Measurements from ENCODE around the gene GABRG3.

Gene GABRG3

DNA sequence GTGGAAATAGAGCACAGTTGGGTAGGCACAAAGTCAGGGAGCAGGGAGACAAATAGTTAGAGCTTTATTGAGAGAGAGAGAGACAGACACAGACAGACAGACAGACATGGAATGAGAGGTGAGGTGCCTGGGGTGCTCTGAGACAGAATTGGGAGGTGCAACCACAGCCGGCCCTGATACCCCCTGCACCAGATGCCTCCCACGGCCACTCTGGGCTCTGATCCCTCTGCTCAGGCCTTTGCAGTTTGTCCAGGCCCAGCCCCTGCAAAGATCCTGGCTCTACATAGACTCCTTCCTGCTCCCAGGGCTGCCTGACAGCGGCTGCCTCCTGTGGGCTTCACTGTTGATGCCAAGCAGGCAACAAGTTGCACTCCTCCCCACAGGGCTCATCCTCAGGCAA lies 283.8 kb downstream of the GABRG3 start:
- no peak for DNase-seq

GRCh38 chr15:27256446-27256845 lies 285.5 kb downstream of the GABRG3 start:
- DNase-seq, result no peak

DNA sequence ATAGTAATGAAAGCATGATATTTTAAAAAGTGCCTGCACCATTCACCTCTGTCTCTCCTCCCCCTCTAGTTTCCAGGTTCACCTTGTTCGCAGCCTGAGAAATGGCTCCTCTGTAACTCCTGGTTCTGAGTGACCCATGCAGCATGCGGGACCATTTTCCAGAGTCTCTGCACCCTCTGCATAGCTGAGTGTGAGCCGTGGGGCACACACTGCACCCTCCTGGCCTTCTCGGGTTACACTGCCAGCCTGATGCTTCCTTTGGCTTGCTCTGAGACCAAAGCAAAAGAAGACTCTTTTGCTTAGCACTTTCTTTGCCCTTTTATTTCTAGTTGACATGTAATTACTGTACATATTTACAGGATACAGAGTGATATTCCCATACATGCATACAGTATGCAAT lies 287.3 kb downstream of the GABRG3 start:
- DNase-seq, result no peak

GRCh38 chr15:27260523-27260922 lies 289.5 kb downstream of the GABRG3 start:
- no peak for DNase-seq

- DNase-seq, result no peak
These were observed 297.9 kb downstream of the GABRG3 start for GRCh38 chr15:27268923-27269322.

- no peak for DNase-seq
These were observed 300.3 kb downstream of the GABRG3 start for GRCh38 chr15:27271258-27271657.

DNA sequence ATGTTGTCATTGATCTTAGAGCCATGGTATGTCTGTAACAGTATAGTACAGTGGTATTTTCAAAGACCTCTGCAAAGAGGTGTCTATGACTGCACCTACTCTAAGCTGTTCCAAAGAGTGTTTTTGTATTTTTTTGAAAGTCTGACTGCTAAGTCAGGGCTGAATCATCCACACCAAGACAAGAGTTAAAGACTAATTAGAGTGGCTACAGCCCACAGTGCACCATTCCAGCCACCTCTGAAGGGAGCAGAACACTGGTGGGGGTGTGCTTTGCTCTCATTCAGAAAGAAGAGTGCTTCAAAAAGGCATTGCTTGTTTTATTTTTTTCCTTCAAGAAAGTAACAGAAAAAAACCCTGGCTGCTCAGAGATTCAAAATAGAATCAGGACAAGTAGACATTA lies 301.4 kb downstream of the GABRG3 start:
- DNase-seq, result no peak

GRCh38 chr15:27273506-27273905 lies 302.5 kb downstream of the GABRG3 start:
- DNase-seq, result no peak

- DNase-seq, result no peak
These were observed 307.8 kb downstream of the GABRG3 start for GRCh38 chr15:27278761-27279160.

DNA sequence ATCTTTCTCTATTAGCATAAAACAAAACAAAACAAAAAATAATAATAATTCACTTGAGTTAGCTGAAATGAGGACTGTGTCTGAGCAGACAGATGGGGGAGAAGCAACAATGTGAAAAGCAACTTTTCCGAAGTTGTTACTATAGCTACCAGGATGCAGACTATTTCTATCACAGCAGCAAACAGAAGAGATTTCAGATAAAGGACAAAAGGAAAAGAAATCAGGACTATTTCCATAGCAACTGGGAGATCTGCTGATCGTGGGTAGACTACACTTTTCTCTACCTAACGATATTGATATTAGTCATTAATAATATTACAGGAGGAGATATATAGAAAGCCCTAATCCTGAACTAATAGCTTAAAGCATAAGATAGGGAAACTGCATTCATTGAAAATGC lies 321.7 kb downstream of the GABRG3 start:
- DNase-seq, result no peak

GRCh38 chr15:27293607-27294006 lies 322.6 kb downstream of the GABRG3 start:
- no peak for DNase-seq

DNA sequence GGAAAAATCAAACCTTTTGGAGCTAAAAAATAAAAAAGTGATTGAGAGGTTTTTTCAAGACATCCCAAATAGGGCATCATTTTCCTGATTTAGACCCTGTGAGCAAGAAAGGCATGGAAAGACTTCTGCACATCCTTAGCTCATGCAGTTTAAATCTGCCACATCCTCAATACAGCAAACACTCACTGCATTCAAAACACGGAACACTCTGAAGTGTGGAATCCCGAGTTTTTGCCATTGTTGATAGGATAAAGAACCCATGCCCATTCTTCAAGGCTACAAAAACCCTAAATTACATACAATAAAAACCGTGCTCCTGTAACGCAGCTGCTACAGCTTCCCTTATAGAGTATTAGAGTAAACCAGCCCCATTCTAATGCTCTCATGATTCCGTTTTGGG lies 346.8 kb downstream of the GABRG3 start:
- DNase-seq, result no peak

DNA sequence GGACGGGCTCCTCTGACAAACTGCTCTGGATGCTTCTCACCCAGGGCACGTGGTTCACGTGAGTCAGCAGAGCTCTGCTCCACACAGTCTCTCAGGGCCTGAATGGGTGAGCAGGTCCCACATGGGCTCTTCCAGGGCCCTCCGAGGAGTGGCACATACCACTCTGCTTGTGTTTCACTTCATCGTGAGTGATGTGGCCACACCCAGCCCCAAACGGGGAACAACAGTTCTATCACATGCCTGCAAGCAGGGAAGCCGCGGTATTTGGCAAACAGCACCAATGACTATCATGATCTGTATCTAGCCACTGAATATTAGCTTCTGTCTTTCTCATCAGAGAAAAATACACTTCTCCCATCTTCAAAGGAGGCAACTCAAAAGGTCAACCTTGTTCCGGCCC lies 352.8 kb downstream of the GABRG3 start:
- no peak for DNase-seq

DNA sequence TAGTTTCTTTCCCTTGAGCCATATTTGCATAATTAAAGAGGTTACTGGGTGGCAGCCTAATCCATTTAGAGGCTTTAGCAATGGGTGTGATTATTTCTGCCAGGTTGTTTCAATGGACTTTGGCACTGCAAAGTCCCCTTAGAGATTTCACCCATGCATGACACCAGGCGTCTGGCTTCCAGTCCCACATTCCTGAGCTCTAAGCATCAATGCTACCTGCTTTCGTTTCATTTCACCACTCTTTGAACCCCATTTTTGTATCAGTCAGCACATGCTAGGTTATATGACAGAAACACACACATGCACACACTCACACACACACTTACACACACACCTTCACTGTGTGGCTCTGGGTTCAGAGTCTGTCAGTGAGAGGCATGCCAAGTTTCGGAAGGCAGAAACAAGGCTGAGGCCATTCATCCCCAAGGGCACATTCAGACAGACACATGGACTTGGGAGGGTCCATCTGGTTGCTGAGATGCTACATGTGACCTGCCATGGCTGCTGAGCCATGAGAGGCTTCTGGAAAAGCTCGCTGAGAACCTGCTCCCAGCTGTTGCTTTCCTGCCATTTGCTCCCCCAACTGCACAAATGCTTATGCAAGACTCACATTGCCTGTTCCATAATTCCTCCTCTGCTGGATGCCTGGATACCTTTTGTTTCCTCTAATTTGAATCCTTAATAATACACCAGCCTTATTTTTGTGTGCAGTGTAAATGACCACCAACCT lies 354.1 kb downstream of the GABRG3 start:
- DNase-seq, result no peak

DNA sequence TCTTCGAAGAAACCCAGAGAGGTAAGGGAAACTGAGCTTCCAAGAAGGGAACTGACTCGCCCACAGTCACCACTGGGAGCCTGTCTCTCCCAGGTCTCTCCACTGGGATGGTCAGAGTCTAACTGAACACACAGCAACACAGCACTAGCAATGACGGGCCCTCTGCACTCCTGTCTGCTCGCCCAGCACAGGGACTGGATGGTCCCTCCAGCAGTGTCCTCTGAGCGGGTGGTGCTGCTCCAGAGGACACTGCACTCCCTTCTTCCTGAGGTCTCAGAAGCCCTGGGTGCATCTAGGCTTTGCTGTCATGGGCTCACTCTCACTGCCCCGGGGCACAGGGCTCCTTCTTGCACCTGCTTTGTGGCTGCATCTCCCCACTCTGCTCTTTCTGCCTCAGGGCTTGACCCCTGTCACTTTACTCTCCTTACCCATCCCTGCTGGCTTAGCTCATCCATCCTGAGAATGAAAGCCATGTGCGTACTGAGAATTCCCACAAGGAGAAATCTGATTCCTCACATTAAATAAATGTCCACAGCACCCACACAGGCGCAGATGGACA lies 356.6 kb downstream of the GABRG3 start:
- no peak for DNase-seq

DNA sequence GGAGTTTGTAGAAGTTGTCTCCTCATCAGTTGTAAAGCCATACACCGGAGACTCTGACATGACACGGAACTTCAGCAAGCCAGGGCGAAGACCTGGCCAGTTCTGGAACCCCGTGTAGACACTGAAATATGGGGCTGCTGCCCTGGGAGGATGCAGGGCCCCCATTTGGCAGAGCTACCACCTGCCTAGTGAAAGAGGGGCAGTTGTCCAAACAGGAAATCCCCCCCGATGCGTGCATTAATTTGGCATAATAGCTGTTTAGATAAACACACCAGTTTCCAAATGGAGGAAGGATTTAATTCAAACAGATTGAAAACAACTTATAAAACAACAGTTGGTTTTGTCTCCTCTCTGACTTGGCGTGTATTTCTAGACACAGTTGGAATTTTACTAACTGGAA lies 357.2 kb downstream of the GABRG3 start:
- no peak for DNase-seq

DNA sequence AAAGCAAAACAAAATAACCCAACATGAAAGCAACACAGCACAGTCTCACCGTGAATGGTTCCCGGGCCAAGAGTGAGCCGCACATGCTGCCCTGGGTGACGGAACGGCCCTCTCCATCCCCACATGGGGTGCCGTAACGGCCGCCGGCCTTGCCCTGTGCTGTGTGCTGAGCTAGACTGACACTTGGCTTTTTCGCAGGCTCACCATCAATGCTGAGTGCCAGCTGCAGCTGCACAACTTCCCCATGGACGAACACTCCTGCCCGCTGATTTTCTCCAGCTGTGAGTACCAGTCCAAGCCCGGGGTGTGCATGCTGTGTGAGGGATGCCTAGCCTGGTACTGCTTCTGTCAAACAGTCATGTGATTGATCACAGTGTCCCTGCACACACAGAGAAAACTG lies 357.6 kb downstream of the GABRG3 start:
- DNase-seq, result no peak

GRCh38 chr15:27330326-27330725 lies 359.3 kb downstream of the GABRG3 start:
- DNase-seq, result no peak

- no peak for DNase-seq
These were observed 365.7 kb downstream of the GABRG3 start for GRCh38 chr15:27336676-27337075.

GRCh38 chr15:27339138-27339537 lies 368.2 kb downstream of the GABRG3 start:
- DNase-seq, result no peak

- no peak for DNase-seq
These were observed 370.9 kb downstream of the GABRG3 start for GRCh38 chr15:27341780-27342343.

DNA sequence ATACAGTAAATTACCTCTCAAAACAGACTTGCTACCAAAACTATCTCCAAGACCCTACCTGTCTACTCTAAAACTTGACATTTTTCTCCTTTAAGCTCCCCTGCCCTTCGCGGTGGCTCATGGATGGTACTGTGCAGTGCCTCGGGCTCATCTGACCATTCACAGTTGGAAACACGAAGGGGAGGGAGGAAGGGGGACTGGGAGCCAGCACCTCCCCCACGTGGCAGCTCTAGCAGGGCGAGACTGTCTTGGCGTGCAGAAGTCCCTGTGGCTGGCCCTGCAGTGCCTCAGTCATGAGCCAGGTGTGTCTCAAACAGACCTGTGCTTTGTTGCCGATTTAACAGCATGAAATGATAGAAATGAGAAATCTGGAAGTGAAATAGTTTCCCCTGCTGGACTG lies 372.0 kb downstream of the GABRG3 start:
- no peak for DNase-seq

DNA sequence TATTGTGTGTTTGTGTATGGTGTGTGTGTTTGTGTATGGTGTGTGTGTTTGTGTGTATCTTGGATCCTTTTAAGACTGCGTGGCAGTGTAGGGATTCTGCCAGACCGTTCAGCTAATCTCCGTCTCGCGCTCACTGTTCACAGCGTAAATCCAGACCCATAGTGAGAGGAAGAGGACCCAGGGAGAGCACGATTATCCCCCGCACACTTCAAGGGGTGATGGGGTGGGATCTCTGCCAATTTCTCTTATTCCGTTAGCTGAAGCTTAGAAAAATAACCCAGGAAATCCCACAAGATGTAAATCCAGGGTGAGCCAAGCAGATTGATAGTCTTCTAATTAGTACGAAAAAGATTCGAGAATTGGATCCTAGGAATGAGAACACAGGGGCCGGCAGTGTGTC lies 381.2 kb downstream of the GABRG3 start:
- no peak for DNase-seq

DNA sequence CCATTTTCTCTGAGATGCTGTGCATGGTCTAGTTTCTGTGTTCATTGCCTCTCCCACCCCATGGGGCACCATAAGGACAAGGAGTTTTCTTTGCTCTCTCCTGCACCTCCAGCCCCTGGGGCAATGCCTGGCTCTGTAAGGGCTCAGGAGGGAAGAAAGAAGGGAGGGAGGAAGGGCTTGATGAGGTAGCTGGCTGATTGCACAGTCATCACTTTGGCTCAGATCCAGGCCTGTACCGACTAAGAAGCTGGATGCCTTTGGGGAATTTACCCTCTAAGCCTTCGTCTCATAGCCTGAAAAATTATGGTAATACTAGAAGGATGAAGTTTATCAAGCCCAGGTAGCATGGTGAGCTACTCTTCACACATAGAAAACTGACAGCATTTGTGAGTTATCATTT lies 382.9 kb downstream of the GABRG3 start:
- no peak for DNase-seq
